CD1c-positive myeloid dendritic cell (primary cell): Measurements from ENCODE around the gene HTR7.
"Not testable (repeated sequence)": the region's sequence is repeated elsewhere in the genome, so short reads cannot be mapped to it uniquely, and the experiment has no call there.

ENCODE experiments used
- DNase-seq: peaks from one replicate; pipeline ENCODE4 v3.0.0-alpha.2; 2016; ENCODE audit errors: extremely low spot score

Gene HTR7

DNA sequence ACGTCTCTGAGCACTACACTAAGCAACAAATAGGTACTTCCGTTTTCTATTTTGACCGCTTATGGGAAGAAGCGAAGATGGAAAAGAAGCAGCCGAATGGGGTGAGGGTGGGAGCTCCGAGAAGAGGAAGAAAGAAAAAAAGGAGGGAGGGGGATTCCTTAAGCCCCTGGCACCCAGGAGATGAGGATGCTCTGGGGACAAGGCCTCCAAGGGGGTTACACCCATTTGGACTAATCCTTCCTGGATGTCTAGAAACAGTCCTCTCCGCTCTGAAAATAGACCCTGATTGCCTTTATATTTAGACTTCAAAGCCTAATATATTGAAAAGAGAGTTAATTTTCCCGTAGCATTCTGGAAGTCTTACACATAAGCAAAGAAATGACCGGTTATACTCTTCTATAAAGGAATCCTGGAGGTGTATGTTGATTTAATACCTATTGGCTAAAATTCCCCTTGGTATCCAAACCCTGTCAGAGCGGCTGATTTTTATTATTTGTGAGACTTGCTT lies 676 bp upstream of the HTR7 start:
- DNase-seq: no peak

DNA sequence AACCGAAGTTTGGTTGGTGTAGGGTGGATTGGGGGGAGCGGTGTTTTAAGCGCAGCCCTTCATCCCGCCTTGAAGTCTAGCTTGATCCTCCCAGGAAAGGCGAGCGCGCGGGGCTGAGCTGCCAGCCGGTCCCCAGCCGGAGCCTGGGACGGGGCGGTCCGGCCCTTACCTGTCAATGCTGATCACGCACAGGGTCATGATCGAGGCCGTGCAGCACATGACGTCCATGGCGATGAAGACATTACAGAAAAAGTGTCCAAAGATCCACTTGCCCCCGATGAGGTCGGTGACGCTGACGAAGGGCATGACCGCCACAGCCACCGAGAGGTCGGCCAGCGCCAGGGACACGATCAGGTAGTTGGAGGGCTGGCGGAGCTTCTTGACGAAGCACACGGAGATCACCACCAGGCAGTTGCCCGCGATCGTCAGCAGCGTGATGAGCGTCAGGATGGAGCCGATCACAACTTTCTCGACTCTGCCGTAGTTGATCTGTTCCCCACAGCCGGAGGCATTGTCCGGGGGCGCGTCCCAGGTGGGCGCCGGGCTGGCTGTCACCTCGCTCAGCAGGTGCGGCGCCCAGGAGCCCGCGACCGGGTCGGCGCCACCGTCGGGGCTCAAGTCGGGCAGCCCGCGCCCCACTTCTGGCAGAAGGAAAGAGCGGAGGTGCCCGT lies 740 bp downstream of the HTR7 start:
- DNase-seq: no peak

DNA sequence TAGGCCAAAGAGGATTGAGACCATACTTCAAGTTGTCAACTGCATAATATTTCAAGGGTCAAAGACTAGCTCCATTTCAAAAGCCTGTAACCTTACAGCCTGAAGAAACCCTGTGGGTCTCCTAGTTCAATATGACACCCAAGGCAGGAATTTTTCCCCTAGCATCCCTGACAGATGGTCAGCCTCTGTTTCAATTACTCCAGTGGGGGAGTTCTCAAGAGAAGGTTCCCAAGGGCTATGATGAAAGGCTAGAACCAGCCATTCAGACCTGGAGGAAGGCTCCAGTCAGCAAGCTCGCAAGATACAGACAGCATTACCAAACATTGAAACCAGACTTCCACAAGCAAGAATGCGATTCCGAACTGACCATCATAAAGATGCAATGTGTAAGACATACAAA lies 1.6 kb downstream of the HTR7 start:
- no peak for DNase-seq

DNA sequence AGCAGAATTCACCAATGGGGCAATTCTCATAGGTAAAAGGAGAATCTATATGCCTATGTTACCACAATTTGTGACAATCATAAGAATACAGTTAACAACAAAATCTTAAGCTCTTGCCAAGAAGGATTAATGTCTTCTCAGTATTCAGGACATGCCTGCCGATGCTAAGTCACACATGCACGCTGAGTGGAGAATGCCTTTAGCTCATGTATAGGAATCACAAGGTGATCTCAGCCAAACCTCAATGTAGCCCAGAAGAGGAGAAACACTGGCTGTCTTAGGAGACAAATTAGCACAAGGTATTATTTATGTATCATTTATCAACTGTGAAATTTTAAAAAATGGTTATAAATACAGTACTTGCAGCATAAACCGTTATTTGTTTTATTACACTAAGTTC lies 2.7 kb downstream of the HTR7 start:
- no peak for DNase-seq

DNA sequence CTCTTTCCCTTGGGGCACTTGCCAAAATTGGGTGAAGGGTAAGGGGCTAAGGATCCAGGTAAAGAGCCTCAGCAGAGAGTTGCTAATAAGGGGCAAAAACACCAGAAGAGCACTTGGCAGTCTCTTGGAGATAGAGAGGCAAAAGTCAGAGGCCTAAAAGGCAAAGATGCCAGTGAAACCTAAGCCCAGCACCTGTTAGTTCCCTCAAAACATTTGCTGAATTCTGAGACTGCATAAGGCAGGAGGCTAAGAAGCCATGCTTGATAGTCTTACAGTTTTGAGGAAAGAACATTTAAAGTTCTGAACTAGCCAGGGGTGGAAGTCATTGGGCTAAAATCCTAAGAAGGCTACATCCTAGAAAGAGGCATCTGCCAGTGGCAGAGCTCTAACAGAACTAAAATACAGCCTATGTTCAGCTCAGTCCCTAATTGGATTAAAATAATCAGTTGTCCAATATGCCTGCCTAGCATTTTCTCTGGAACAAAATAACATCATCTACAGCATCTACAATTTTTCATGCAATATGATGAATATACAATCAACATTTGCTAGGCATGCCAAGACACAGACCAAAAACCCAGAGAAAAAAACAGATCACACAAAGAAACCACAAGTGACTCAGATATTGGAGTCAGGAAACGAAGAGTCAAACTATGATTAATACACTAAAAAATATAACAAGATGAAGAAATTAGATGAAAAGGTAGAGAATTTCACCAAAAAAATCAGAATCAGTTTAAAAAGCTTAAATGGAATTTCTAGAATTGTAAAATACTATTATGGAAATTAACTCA lies 7.7 kb downstream of the HTR7 start:
- DNase-seq: no peak

DNA sequence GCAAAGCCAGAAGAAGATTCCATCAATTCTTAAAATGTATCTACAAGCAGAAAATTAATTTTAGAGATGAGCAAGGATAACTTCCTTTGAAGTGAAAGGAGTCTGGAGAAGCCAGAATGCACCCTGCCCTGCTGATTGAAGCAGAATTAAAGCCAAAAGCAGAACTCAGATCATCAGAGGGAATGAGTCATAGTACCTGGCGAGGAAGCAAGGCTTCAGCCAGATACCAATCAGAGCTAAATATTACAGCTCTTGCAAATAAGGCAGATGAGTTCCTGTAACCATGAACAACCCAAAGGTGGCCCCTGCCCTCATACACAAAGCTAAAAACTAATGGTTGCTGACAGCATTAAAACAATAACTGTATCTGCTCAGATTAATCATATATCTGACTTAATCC lies 10.4 kb downstream of the HTR7 start:
- DNase-seq: peak; percentile 63

- DNase-seq: no peak
These were observed 11.1 kb downstream of the HTR7 start for GRCh38 chr10:90846746-90847145.

DNA sequence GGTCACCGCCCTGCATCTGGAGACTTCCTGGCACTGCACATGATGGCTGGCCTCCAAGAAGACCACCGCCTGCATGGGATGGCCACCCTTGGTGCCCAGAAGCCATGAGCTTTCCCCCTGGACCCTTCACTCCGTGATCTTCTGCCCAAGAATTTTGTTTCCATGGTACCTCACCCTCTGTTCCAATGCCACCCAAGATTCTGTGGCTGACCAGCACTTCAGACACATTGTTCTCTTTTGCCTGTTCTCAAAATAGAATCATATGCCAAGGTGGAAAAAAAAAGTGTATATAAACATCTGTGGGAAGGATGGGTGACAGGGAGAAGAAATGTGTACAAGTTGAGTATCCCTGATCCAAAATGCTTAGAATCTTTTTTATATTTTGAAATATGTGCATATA lies 12.1 kb downstream of the HTR7 start:
- DNase-seq: no peak

GRCh38 chr10:90842725-90843124 lies 15.1 kb downstream of the HTR7 start:
- DNase-seq: no peak

GRCh38 chr10:90837486-90837885 lies 20.4 kb downstream of the HTR7 start:
- no peak for DNase-seq

DNA sequence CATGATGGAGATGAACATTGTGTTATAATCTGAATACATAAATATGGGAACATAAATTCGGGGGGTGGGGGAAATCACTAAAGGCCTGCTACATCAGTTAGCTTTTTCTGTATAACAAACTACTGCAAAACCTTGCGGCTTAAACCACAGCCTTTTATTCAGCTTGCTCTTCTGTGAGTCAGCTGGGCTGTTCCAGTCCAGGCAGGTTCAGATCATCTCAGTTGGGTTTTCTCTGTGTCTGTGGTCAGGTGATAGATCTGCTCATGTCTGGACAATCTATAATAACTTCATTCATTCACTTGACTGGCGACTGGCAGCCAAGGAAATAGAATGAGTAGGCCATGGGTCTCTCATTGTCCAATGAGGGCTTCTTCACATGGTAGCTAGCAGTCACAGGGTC lies 23.5 kb downstream of the HTR7 start:
- no peak for DNase-seq

GRCh38 chr10:90832111-90832510 lies 25.7 kb downstream of the HTR7 start:
- no peak for DNase-seq

DNA sequence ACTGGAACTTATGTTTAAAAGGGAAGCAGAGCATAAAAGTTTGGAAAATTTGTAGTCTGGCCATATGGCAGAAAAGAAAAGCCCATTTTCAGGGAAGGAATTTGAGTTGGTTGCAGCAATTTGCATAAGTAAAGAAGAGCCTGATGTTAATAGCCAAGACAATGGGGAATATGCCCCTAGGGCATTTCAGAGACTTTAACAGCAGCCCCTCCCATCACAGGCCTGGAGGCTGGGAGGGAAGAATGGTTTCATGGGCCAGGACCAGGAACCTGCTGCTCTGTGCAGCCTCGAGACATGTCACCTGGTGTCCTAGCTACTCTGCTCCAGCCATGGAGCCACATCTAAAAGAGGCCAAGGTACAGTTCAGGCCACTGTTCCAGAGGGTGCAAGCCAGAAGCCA lies 35.3 kb downstream of the HTR7 start:
- DNase-seq: no peak

DNA sequence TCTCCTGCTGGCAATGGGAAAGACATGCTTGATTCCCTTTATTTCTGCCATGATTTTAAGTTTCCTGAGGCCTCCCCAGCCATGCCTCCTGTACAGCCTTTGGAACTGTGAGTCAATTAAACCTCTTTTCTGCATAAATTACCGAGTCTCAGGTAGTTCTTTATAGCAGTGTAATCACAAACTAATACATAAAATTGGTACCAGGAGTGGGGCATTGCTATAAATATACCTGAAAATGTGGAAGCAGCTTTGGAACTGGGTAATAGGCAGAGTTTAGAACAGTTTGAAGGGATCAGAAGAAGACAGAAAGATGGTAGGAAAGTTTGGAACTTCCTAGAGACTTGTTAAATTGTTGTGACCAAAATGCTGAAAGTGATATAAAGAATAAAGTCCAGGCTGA lies 36.0 kb downstream of the HTR7 start:
- not testable (repeated sequence) for DNase-seq

GRCh38 chr10:90819911-90820310 lies 37.9 kb downstream of the HTR7 start:
- DNase-seq: no peak

DNA sequence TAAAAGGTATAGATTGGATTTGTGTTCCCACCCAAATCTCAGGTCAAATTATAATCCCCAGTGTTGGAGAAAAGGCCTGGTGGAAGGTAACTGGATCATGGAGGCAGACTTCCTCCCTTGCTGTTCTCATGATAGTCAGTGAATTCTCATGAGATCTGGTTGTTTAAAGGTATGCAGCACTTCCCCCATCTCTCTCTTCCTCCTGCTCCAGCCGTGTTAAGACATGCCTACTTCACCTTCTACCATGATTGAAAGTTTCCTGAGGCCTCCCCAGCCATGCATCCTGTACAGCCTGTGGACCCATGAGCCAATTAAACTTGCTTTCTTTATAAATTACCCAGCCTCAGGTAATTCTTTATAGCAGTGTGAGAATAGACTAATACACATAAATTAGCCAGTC lies 39.1 kb downstream of the HTR7 start:
- DNase-seq: no peak

DNA sequence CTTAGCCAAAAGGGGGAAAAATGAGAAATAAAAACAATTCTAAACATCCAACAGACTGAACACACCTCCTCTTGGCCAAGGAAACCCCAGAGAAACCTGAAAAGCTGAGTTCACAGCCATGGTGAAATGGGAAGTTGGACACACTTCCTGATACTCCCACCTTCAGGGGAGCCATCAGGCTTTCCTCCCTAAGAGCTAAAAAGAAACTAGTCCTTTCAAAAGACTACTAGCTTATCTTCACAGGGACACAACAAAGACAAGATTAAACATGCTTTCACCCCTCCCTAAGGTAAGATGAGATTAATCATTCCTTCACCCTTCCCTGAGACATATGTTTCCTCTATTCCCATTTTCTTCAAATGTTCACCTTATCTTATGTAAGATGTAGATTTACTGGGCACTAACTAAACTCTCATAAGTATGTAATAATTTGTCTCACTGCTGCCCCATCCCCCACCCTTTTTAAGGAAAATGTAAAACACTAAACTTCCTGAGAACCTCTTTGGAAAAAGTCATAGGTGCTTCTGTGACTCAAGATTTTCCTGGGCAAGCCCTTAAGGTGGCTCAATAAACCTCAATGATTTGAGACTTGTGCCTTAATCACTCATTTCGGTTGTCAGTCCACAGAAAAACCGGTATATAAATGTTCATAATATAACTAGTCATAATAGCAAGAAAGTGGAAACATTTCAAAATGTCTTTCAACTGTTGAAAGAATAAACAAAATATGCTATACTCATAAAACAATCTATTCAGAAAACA lies 40.5 kb downstream of the HTR7 start:
- peak; percentile 35 for DNase-seq

DNA sequence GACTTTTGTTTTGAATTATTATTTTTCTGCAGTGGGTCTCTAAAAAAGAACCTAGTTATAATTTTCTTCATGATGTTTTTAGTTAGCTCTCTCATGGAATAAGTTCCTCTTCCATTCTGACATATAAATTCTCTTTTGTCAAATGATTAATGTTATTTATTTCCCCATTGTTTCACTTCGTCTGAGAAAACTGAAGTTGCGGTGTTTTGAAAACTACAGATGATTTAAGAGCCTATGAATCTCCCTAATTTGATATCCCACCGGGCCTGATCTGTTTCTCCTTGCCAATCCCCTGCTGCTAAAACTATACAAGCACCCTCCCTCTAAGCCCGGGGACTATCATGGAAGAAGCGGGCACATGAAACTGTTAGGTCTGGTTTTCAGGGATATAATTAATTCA lies 41.4 kb downstream of the HTR7 start:
- DNase-seq: peak; percentile 10

GRCh38 chr10:90813594-90814365 lies 44.1 kb downstream of the HTR7 start:
- DNase-seq: no peak

- DNase-seq: not testable (repeated sequence)
These were observed 50.7 kb downstream of the HTR7 start for GRCh38 chr10:90807106-90807505.

DNA sequence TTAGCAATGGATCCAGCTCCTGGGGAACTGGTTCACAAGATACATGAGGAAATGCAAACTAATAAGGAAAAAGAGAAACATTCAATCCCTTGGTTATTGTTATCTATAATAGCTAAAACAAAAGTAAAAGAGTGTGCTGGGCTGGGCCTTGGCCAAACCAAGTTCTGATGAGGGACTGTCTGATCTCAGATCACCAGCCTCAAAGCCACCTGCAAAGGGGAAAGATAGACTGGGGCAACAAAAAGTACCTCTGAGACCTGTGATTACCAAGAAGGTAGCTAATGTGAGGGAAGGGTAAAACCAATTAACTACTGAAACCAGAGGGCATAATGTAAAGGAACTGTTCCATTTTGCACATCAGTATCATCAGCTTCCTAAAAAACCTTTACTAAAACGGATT lies 51.2 kb downstream of the HTR7 start:
- DNase-seq: no peak

GRCh38 chr10:90805206-90805605 lies 52.6 kb downstream of the HTR7 start:
- no peak for DNase-seq
